ENCODE data around the gene EDEM1. TPM values are rescaled to one million over a fixed set of nuclear protein-coding genes. Genes with fewer than 3 reads are reported as not detected.

EDEM1 gene
- total and polyA plus RNA-seq, 10 of the 15 experiments (the other 5 are each of a cell fraction or from before 2014, with no cell fraction given): 18.9 to 138 (median 57.5) TPM

- TF ChIP-seq CTCF (IDR thresholded peaks at IDR 0.05 in 2 of 3, conservative IDR thresholded peaks at IDR 0.05 in 1 of 3; ENCODE audit: control insufficient read depth in 2 of 3, extremely low read depth in 1 of 3, insufficient read depth in 1 of 3, low read depth in 3 of 3, low read length in 3 of 3): no peak
- TF ChIP-seq CEBPZ (IDR thresholded peaks at IDR 0.05; ENCODE audit: low read depth, low read length): no peak
- no peak for TF ChIP-seq E4F1 (IDR thresholded peaks at IDR 0.05; ENCODE audit: borderline replicate concordance, partially characterized antibody)
- TF ChIP-seq MTA2 (IDR thresholded peaks at IDR 0.05; ENCODE audit: low read depth): peak; percentile 83
- TF ChIP-seq KAT2A (conservative IDR thresholded peaks at IDR 0.05; ENCODE audit: control insufficient read depth, low read depth, low read length): no peak
- no peak for TF ChIP-seq BCLAF1 (IDR thresholded peaks at IDR 0.05)
- no peak for TF ChIP-seq PAX8 (IDR thresholded peaks at IDR 0.05)
- TF ChIP-seq ZNF274 (IDR thresholded peaks at IDR 0.05; ENCODE audit: insufficient read depth, insufficient read length): no peak
- TF ChIP-seq RELB (IDR thresholded peaks at IDR 0.05; ENCODE audit: low read depth): peak; percentile 82
- no peak for TF ChIP-seq RFX5 (IDR thresholded peaks at IDR 0.05; ENCODE audit: low read depth, low read length)
- TF ChIP-seq SKIL (IDR thresholded peaks at IDR 0.05; ENCODE audit: low read depth, poor library complexity, severe bottlenecking): peak; percentile 78
These were observed 17.8 kb downstream of the EDEM1 start (continued) for GRCh38 chr3:5205165-5205941.

All from GM12878 (cell line).